ENCODE measurements around the gene GZF1.

Gene GZF1

DNA sequence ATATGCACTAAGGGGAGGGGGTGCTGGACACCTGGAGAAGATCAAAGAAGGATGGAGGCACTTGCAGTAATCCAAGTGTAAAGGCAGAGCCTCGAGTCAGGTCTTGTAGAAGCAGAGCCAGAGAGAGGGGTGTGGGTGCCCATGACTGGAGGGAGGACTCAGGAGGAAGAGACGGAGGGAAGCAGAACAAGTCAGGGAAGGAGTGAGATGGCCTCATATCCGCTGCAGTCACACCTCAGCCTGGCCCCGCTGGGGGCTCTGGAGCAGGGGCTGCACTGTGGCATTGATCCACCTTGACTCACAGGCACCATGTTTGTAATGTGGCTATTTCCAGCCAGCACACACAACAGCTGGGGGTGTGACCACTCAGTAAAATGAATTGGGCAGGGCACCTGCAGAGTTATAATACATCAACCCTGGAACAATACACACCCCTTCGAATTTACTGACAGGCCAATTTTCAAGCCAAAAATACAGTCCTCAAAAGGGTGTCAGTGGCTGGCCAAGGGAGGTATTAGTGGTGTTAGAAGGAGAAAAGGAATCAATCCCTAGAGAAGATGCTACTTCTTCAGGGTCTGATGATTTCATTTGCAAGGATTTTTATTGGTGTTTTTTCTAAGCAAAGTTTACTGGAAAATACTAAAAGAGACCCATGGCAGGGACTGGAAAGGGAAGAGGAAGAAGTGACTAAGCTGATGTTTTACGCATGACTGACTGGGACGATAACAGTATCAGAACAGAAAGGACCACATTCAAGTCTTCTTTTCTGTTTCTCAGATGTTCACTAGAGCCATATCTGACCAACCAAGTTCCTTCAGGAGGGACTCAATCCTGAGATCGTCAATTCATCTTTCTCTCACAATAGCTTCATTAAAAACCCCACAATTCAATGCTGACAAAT, 30.3 kb upstream of the GZF1 start:
- Mint-ChIP-seq H3K4me3 (no peak overlapping the region), H3K4me1 (no peaks in the 10 kb centered on the region), H3K36me3 (ENCODE audit: low read depth) (no peaks in the 10 kb centered on the region), H3K9me3 (no peaks in the 10 kb centered on the region), H3K27me3 (ENCODE audit: low read depth) (peaks cover 10% of the 10 kb centered on the region), H3K27ac (no peak overlapping the region)
- TF ChIP-seq, protein P1, sequence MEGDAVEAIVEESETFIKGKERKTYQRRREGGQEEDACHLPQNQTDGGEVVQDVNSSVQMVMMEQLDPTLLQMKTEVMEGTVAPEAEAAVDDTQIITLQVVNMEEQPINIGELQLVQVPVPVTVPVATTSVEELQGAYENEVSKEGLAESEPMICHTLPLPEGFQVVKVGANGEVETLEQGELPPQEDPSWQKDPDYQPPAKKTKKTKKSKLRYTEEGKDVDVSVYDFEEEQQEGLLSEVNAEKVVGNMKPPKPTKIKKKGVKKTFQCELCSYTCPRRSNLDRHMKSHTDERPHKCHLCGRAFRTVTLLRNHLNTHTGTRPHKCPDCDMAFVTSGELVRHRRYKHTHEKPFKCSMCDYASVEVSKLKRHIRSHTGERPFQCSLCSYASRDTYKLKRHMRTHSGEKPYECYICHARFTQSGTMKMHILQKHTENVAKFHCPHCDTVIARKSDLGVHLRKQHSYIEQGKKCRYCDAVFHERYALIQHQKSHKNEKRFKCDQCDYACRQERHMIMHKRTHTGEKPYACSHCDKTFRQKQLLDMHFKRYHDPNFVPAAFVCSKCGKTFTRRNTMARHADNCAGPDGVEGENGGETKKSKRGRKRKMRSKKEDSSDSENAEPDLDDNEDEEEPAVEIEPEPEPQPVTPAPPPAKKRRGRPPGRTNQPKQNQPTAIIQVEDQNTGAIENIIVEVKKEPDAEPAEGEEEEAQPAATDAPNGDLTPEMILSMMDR (IDR thresholded peaks at IDR 0.05; ENCODE audit: unreplicated experiment in 3 of 3) = no peak

DNA sequence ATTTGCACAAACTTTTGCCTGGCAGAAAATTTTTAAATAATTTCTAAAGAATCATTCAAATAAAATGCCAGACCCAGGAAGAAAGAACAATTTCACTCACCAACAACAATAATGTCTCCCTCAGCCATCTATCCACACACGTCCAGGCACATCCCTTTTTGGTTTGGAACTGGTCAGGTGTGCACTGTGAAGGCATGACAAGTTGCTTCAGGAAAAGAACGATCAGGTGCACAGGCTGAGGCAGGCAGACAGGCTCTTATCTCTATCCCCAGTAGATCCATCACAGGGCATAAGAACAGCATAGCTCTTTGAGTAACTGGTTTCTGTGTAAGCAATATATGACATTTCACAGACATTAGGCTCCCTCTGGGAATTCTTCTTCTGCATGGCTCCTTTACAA, 29.5 kb upstream of the GZF1 start:
- no peaks in the 10 kb centered on the region for H3K4me1 Mint-ChIP-seq
- no peaks in the 10 kb centered on the region for H3K9me3 Mint-ChIP-seq
- TF ChIP-seq, protein P1 (IDR thresholded peaks at IDR 0.05; ENCODE audit: unreplicated experiment in 3 of 3) = no peak
- H3K4me3 Mint-ChIP-seq = no peak overlapping the region
- no peak overlapping the region for H3K27ac Mint-ChIP-seq
- peaks cover 12% of the 10 kb centered on the region for H3K27me3 Mint-ChIP-seq (ENCODE audit: low read depth)
- no peaks in the 10 kb centered on the region for H3K36me3 Mint-ChIP-seq (ENCODE audit: low read depth)

DNA sequence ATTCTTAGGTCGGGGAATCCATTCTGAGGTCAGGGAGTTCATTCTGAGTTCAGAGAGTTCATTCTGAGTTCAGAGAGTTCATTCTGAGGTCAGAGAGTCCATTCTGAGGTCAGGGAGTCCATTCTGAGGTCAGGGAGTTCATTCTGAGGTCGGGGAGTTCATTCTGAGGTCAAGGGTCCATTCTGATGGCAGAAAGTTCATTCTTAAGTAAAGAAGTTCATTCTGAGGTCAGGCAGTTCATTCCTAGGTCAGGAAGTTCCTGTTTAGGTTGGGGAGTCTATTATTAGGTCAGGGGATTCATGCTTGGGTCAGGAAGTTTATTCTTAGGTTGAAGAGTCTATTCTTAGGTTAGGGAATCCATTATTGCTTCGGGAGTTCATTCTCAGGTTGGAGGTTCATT, 27.9 kb upstream of the GZF1 start:
- Mint-ChIP-seq H3K4me1 (no peaks in the 10 kb centered on the region), H3K9me3 (no peaks in the 10 kb centered on the region), H3K4me3 (no peak overlapping the region), H3K27me3 (ENCODE audit: low read depth) (peaks cover 12% of the 10 kb centered on the region), H3K27ac (no peak overlapping the region), H3K36me3 (ENCODE audit: low read depth) (no peaks in the 10 kb centered on the region)
- TF ChIP-seq, protein P1 (IDR thresholded peaks at IDR 0.05; ENCODE audit: unreplicated experiment in 3 of 3) = no peak

DNA sequence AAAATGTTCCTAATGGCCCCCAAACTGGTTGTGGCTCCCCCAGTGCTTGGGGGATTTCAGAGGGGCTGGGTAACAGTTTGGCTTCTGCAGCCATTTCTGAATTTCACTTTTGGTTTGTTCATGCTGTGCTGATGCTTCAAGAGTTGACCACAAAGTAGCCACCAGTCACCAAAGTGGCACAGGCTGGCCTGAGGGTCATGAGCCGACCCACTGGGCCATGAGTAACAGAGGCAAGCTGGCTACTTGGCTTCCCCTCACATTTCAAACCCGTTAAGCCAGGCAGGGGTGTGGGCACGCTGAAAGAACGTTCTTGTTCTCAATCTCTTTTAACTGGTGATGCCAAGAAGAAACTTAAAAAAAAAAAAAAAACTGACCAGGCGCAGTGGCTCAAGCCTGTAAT, 26.5 kb upstream of the GZF1 start:
- Mint-ChIP-seq H3K4me1 (no peaks in the 10 kb centered on the region), H3K4me3 (no peak overlapping the region), H3K36me3 (ENCODE audit: low read depth) (no peaks in the 10 kb centered on the region), H3K27ac (no peak overlapping the region), H3K9me3 (no peaks in the 10 kb centered on the region), H3K27me3 (ENCODE audit: low read depth) (peaks cover 12% of the 10 kb centered on the region)
- TF ChIP-seq, protein P1 (IDR thresholded peaks at IDR 0.05; ENCODE audit: unreplicated experiment in 3 of 3) = no peak

DNA sequence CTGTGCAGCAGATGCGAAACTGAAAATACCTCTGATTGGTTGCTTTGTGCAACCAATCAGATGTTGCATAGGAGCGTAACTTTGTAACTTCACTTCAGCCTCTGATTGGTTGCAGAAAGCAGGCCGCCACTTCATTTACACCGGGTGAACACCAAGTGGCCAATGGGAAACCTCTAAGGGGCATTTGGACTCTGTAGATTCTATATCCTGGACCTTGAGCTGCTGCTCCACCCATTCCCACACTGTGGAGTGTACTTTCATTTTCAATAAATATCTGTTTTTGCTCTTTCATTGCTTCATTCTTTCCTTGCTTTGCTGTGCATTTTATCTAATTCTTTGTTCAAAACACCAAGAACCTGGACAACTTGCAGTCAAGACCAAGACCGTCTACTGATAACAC, 25.5 kb upstream of the GZF1 start:
- Mint-ChIP-seq H3K27ac (no peak overlapping the region), H3K4me1 (no peaks in the 10 kb centered on the region), H3K27me3 (ENCODE audit: low read depth) (peaks cover 15% of the 10 kb centered on the region), H3K36me3 (ENCODE audit: low read depth) (no peaks in the 10 kb centered on the region), H3K9me3 (no peaks in the 10 kb centered on the region), H3K4me3 (no peak overlapping the region)
- TF ChIP-seq, protein P1 (IDR thresholded peaks at IDR 0.05; ENCODE audit: unreplicated experiment in 3 of 3) = no peak

DNA sequence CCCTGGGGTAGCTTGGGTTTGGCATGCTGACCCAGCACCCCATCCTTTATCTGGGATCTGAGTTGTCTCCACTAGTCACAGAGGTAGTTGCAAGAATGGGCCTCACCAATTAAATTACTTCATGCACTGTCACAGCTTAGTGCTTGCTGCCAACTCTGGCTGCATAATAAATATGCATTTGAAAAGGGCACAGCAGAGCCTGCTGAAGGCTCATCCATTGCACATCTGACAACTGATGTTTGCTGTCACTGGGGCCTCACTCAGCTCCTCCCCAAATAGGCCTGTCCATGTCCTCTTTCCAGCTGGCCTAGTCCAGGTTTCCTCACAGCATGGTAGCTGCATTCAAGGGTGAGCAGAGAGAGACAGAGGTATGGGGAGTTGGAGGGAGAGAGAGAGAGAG, 24.7 kb upstream of the GZF1 start:
- H3K36me3 Mint-ChIP-seq (ENCODE audit: low read depth) = no peaks in the 10 kb centered on the region
- H3K4me1 Mint-ChIP-seq = no peaks in the 10 kb centered on the region
- H3K4me3 Mint-ChIP-seq = no peak overlapping the region
- peaks cover 22% of the 10 kb centered on the region for H3K27me3 Mint-ChIP-seq (ENCODE audit: low read depth)
- no peaks in the 10 kb centered on the region for H3K9me3 Mint-ChIP-seq
- TF ChIP-seq, protein P1 (IDR thresholded peaks at IDR 0.05; ENCODE audit: unreplicated experiment in 3 of 3) = no peak
- no peak overlapping the region for H3K27ac Mint-ChIP-seq

Data from nephron (organoid).